GM18511 (cell line): ENCODE measurements around the gene CDC6.

Experiments used
- ATAC-seq: cut with Tn5 transposase; IDR thresholded peaks from one replicate; pipeline ENCODE4 v1.9.1; 2021; ENCODE audit warnings: mild to moderate bottlenecking, moderate library complexity; ENCODE audit not compliant: unreplicated experiment

Gene CDC6

GRCh38 chr17:40322358-40323315 is 35.0 kb downstream of the CDC6 start:
- peak; percentile 44 for ATAC-seq

GRCh38 chr17:40323391-40324381 is 36.0 kb downstream of the CDC6 start:
- no peak for ATAC-seq

- no peak for ATAC-seq
These were observed 37.7 kb downstream of the CDC6 start for GRCh38 chr17:40325156-40326013.

GRCh38 chr17:40326014-40326831 is 38.5 kb downstream of the CDC6 start:
- ATAC-seq = no peak

- ATAC-seq = no peak
These were observed 39.1 kb downstream of the CDC6 start for GRCh38 chr17:40326832-40327199.

GRCh38 chr17:40327244-40327729 is 39.6 kb downstream of the CDC6 start:
- ATAC-seq = no peak

GRCh38 chr17:40327735-40328385 is 40.2 kb downstream of the CDC6 start:
- no peak for ATAC-seq

GRCh38 chr17:40328386-40328766 is 40.7 kb downstream of the CDC6 start:
- ATAC-seq = no peak

- no peak for ATAC-seq
These were observed 42.4 kb downstream of the CDC6 start for GRCh38 chr17:40329839-40330794.

- no peak for ATAC-seq
These were observed 43.3 kb downstream of the CDC6 start for GRCh38 chr17:40330850-40331470.

- no peak for ATAC-seq
These were observed 44.3 kb downstream of the CDC6 start for GRCh38 chr17:40331743-40332641.

GRCh38 chr17:40333781-40334448 is 46.2 kb downstream of the CDC6 start:
- no peak for ATAC-seq

- no peak for ATAC-seq
These were observed 47.9 kb downstream of the CDC6 start for GRCh38 chr17:40335620-40336019.

- ATAC-seq = no peak
These were observed 49.7 kb downstream of the CDC6 start for GRCh38 chr17:40337351-40337750.

- no peak for ATAC-seq
These were observed 50.4 kb downstream of the CDC6 start for GRCh38 chr17:40338058-40338457.
